SK-N-MC (cell line): ENCODE measurements around the gene NPPB.

Source experiments
- EZH2 ChIP-seq: fragments of 200-600 bp; sonication (generic); IDR thresholded peaks from one replicate; pipeline ENCODE4 v1.6.1; 2017; ENCODE audit warnings: antibody characterized with exemption
- FOXP2 ChIP-seq: optimal IDR thresholded peaks from 2 replicates; pipeline ENCODE3; 2011; ENCODE audit warnings: mild to moderate bottlenecking, moderate library complexity; ENCODE audit not compliant: insufficient read depth; ENCODE audit errors: extremely low read length, control extremely low read depth
- POLR2AphosphoS5 ChIP-seq: IDR thresholded peaks from 2 replicates; pipeline ENCODE4 v1.6.1; 2012; ENCODE audit warnings: mild to moderate bottlenecking, low read depth, low read length, borderline replicate concordance

DNA sequence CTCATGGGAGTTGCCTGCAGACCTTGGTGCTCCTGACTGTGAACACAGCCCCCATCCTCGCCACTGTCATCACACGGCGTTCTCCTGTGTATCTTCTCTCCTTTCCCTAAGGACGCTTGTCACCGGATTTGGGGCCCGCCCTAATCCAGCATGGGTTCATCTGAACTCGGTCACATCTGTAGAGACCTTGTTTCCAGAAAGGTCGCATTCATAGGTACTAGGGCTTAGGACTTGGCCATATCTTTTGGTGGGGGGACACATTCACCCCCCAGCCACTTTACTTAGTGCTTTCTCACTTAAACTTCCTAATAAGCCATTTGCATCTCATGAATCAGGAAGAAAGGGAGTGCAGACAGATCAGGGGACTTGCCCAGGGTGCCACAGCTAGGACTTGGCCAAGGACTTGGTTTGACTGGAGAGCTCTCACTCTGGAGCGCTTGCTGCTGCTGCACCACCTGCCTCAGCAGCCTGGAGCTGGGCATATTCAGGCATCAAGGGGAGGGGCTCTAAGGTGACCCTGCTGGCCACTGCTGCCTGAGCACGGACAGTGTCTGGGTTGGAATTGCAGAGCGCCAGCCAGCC, 20.9 kb downstream of the NPPB start:
- TF ChIP-seq POLR2AphosphoS5 (no peak), EZH2 (no peak), FOXP2 (no peak)
